Measurements from ENCODE around the gene ZNF528. TPM values are rescaled to one million over a fixed set of nuclear protein-coding genes. Genes with fewer than 3 reads are reported as not detected.

Gene ZNF528
- total RNA-seq (2014; rRNA removed; shearing (Covaris generic)), result not detected in 2 replicates

DNA sequence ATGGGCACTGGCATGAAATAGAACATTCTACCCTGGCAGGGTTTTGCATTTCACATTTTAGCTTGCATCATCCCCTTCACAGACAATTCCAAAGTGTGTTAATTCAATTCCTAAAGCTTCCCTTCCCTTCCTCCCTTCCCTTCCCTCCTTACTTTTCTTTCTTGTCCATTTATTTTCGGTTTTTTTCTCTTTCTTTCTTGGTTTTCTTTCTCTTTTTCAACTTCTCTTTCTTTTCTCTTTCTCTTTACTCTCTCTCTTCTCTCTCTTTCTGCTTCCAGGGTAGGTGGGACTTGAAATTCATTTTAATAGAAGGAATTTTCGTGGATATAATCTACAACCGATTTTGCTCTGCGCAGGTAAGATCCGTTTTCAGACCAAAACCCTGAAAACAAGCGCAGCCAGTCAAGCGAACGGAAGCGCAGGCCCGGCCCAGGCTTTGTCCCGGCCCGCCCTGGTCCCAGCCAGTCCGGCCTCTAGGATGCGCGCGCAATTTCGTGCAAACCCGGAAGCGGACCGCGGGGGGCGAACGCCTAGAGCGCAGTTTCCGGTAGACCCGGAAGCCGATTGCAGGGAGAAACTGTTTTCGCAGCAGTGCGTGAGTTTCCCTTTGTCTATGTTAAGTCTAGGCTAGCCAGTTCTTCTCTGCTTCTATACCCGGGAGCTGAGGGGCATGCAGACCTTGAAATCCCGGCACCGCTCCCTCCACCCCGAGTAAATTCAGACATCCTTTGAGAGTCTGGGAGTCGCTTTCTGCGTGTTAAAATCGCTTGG, at the start of gene ZNF528:
Gene ZNF528 (plus strand): TSS at position 540 of the 771 bp plus-strand sequence. CDS start 4,165 bp downstream, outside the sequence.
- in situ Hi-C loops (cut with HindIII; ENCODE audit: low sequenced_read_pairs), result no loop called here
- peak; percentile 87 for DNase-seq (ENCODE audit: low spot score)

DNA sequence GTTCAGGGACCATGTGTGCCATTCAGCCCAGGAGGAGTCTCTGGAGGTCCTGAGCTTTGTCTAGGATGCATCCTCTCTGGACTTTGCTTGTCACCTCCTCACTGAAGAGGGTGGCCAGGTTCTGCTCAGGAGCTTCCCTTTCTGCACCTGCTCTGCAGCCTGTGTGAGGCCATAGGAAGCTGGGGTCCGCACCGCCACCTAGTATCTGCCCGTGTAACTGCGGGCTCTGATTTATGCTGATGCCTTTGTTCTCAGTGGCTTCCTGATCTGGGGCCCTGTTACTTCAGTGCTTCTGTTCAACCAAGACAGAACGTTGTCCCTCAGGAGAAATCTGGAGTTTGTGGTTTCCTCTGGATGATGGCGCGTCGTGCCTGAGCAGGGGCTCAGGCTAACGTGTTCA, 46.1 kb upstream of the ZNF528 start:
- in situ Hi-C loops (cut with HindIII; ENCODE audit: low sequenced_read_pairs), result no loop called here
- no peak for DNase-seq (ENCODE audit: low spot score)

DNA sequence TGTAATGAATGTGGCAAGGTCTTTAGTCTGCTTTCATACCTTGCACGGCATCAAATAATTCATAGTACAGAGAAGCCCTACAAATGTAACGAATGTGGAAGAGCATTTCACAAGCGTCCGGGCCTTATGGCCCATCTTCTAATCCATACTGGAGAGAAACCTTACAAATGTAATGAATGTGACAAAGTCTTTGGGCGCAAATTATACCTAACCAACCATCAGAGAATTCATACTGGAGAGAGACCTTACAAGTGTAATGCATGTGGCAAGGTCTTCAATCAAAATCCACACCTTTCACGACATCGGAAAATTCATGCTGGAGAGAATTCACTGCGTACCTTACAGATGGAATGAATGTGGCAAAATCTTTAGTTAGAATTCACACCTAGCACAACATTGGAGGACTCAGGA, 31.2 kb upstream of the ZNF528 start:
- in situ Hi-C loops (cut with HindIII; ENCODE audit: low sequenced_read_pairs), result no loop called here
- DNase-seq (ENCODE audit: low spot score), result no peak

- in situ Hi-C loops (cut with HindIII; ENCODE audit: low sequenced_read_pairs), result no loop called here
- DNase-seq (ENCODE audit: low spot score), result peak; percentile 92
These were observed 27.9 kb upstream of the ZNF528 start, which contains the start of gene ZNF880 for GRCh38 chr19:52369559-52370340. Gene ZNF880 (plus strand): TSS chr19:52369923. CDS start chr19:52369966, 43 bp downstream.

DNA sequence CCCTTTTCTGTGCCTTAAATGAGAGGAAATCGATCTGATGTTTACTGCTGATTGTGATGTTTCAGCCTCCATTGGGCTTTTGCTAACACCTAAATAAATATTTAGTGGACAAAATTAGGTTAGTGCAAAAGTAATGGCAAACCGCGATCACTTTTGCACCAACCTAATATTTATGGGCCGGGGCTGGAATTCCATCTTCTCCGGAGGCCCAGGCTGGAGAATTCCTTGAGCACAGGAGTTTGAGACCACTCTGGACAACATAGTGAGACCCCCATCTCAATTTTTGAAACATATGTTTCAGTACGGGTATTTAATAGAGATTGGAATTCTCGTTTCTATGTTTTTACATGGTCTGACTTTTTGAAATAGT, 27.3 kb upstream of the ZNF528 start:
- in situ Hi-C loops (cut with HindIII; ENCODE audit: low sequenced_read_pairs), result no loop called here
- DNase-seq (ENCODE audit: low spot score), result no peak

- in situ Hi-C loops (cut with HindIII; ENCODE audit: low sequenced_read_pairs), result no loop called here
- DNase-seq (ENCODE audit: low spot score), result no peak
These were observed 6.5 kb upstream of the ZNF528 start for GRCh38 chr19:52391135-52391534.

DNA sequence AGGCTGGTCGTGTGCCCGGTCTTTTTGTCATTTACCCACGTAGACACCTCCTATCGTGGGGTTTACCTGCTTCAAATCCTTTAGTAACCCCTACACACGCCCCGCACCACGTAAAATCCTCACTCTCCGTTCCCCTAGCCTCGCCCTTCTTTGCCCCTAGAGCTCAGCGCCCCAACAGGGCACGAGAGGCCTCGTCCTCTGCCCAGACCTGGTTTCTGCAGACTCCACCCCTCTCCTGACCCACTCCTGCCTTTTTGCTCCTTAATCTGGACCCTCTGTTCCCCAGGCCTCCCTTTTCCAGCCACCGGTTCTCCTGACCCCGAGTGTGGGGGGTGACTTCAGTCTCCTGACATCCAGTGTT, 412 bp downstream of the ZNF528 start:
- no peak for DNase-seq (ENCODE audit: low spot score)
- in situ Hi-C loops (cut with HindIII; ENCODE audit: low sequenced_read_pairs), result no loop called here

- in situ Hi-C loops (cut with HindIII; ENCODE audit: low sequenced_read_pairs), result no loop called here
- DNase-seq (ENCODE audit: low spot score), result no peak
These were observed 12.6 kb downstream of the ZNF528 start for GRCh38 chr19:52410276-52410675.

DNA sequence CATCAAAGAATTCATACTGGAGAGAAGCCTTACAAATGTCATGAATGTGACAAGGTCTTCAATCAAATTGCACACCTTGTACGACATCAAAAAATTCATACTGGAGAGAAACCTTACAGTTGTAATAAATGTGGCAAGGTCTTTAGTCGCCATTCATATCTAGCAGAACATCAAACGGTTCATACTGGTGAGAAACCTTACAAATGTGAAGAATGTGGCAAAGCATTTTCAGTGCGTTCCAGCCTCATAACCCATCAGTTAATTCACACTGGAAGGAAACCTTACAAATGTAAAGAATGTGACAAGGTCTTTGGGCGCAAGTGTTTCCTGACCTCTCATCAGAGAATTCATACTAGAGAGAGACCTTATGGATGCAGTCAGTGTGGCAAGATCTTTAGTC, 18.1 kb downstream of the ZNF528 start:
- in situ Hi-C loops (cut with HindIII; ENCODE audit: low sequenced_read_pairs), result no loop called here

DNA sequence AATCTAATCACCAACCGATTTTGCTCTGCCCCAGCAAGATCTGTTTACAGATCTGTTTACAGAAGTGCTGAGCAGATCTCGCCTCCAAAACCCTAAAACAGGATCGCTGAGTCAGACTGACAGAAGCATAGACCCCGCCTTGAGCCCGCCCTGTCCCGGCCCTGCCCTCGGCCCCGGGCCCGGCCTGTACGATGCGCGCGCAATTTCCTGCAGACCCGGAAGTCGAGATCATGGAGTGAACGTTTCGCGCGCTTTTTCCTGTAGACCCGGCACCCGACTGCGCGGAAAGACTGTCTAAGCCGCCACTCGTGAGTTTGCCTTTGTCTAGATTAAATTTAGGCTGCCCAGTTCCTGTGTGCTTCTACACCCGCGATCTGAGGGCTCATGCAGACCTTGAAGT, 31.3 kb downstream of the ZNF528 start, which contains the start of gene ZNF534:
Gene ZNF534 (plus strand): TSS at position 212 of the 400 bp plus-strand sequence. CDS start 2,327 bp downstream, outside the sequence.
- no peak for DNase-seq (ENCODE audit: low spot score)
- in situ Hi-C loops (cut with HindIII; ENCODE audit: low sequenced_read_pairs), result no loop called here

More for the DNA sequence above, 18.1 kb downstream of the ZNF528 start:
- DNase-seq (ENCODE audit: low spot score), result no peak

DNA sequence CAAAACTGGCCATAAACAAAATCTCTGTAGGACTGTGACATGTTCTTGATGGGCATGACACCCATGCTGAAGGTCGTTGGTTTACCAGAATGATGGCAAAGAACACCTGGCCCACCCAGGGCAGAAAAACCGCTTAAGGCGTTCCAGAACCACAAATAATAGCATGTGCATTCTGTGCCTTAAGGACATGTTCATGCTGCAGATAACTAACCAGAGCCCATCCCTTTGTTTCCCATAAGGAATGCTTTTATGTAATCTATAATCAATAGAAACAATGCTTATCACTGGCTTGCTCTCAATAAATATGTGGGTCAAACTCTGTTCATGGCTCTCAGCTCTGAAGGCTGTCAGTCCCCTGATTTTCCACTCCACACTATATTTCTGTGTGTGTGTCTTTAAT, 44.5 kb downstream of the ZNF528 start:
- DNase-seq (ENCODE audit: low spot score), result no peak
- in situ Hi-C loops (cut with HindIII; ENCODE audit: low sequenced_read_pairs), result no loop called here

DNA sequence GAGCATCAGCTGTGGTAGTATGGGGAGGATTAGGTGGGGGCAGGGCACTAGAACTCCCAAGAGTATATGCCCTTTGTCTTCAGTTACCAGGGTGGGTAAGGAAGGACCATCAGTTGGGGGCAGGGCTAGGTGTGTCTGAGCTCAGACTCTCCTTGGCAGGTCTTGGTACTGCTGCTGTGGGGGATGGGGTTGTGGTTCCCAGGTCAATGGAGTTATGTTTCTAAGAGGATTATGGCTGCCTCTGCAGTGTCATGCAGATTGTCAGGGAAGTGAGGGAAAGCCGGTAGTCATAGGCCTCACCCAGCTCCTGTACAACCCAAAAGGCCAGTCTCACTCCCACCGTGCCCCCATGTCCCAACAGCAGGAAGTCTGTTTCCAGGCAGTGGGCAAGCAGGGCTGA, 46.9 kb downstream of the ZNF528 start:
- in situ Hi-C loops (cut with HindIII; ENCODE audit: low sequenced_read_pairs), result no loop called here
- no peak for DNase-seq (ENCODE audit: low spot score)

DNA sequence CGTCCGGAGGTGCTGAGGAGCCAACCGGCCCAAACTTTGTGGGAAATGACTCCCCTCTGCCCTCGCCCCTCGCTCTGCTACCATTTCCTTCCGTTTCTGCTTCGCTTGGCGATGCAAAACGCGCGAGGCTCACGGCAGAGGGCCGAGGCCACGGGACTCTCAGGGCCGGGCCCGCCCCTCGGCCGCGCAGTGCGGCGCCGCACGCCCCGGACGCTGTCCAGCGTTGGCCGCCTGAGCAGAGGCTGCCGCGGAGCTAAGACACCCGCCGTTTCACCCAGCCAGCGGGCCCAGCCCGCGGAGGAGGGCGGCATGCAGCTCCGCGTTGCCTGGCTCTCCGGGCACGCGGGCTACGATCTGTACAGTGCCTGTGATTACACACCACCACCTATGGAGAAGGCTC, 53.6 kb downstream of the ZNF528 start:
- DNase-seq (ENCODE audit: low spot score), result no peak
- in situ Hi-C loops (cut with HindIII; ENCODE audit: low sequenced_read_pairs), result no loop called here

DNA sequence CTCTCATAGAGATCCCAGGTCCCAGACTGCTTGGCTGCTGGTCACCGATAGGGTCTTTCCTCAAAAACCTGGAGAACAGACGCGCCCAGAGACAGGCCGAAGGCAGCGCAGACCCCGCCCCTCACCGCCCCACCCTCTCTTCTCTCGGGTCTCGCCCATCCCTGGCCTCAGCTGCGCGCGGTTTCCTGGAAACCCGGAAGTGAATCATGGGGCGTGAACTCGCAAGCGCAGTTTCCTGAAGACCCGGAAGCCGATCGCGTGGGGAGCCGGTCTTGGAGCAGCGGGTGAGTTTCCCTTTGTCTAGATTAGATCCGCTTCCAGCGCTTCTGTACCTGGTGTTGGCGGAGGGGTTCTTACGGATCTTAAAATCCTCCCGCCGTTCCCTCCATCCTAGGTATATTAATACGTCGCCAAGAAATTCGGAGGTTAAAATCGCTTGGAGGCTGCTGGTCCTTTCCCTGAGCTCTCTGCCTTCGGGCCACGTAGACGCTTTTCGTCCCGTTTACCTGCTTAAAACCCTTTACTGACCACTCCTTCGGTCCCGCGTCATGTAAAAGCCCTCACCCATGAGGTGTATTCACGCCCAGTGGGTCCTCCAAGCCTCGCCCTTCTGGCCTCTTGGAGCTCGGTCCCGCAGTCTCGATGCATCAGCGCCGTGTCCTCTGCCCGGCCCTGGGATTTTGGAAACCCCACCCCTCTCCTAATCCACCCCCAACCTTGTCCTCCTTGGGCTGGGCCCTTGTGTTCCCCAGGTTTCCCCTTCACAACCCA, 55.9 kb downstream of the ZNF528 start, which contains the start of gene ZNF578:
Gene ZNF578 (plus strand): TSS at position 230 of the 771 bp plus-strand sequence. CDS start 48,293 bp downstream, outside the sequence.
- in situ Hi-C loops (cut with HindIII; ENCODE audit: low sequenced_read_pairs), result no loop called here
- DNase-seq (ENCODE audit: low spot score), result peak; percentile 70

DNA sequence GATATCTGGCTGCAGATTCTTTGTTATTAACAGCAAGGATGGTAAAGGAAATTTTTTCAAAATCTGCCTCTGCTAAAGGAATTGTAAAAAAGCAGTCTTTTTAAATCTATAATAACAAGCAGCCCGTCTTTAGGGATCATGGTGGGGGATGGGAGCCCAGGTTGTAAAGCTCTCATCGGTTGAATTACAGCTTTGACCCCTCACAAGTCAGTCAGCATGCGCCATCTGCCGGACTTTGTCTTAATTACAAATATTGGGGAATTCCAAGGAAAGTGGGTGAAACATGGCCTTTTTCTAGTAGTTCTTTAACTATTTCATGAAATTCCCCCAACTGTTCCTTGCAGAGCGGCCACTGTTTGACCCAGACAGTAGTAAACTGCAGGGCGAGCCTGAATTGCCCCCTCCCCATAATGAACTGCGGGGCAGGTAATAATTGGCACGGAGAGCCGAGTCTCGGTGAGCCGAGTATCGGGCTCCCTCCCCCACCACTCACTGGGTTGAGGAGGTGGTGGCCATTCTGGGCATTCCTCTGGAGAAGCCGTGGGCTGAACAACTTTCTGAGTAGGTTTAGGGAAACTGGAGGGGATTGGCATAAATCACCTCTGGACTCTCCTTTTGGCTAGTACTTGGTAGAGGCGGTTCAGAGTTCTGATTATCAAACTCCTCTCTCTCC, 67.3 kb downstream of the ZNF528 start:
- no peak for DNase-seq (ENCODE audit: low spot score)

More for the DNA sequence above, 67.3 kb downstream of the ZNF528 start:
- in situ Hi-C loops (cut with HindIII; ENCODE audit: low sequenced_read_pairs), result no loop called here

Data from G401 (cell line).